Jurkat, Clone E6-1 (cell line): Measurements from ENCODE around the gene PEPD.

Experiments
- DNase-seq: peaks from one replicate; pipeline ENCODE4 v3.0.0-alpha.2; 2011; ENCODE audit warnings: low read depth, low spot score
- H3K4me3 ChIP-seq: 2 replicates; pipeline ENCODE4 v1.5.1; 2011; ENCODE audit warnings: mild to moderate bottlenecking, low read length, control low read depth, moderate library complexity

Gene PEPD

DNA sequence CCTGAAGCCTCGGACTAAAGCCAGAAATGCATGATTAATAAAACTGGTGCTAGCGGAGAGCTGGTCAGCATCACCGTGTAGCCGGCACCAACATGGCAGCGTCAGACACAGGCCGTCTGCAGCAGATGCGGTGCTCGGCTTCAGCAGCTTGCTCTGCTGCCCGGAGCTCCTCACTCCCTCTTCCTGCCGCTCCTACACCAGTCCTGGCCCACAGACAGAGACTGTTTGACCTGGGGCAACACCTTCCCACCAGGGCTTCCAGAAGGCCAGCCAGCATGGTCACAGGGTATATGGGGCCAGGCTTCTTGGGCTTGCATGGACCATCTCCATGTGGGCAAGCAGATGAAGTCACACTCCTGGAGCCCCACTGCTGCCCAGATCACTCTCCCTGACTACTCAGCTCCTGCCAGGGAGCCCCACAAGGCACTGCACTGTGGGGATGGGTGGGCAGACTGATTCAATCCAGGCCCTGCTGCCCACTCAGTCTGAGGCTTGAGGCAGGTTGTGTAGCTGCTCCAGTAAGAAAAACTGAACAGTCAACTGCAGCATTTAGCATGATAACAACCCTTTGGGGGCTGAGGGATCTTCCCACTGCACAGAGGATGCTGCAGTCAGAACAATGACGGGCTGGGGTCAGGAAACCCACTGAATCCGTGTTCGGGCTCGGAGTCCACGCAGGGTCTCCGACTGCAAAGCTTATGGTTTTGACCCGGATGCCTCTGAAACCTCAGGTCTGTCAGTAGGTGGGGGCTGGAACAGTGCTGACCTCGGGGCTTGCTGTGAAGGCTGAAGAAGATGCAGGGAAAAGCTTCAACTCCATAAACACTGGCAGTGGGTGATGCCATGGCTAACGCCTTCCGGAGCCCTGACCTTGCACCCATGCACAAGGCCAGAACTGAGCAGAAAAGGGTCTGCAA is 102.5 kb downstream of the PEPD start:
- H3K4me3 ChIP-seq = no peak overlapping the region
- no peak for DNase-seq

DNA sequence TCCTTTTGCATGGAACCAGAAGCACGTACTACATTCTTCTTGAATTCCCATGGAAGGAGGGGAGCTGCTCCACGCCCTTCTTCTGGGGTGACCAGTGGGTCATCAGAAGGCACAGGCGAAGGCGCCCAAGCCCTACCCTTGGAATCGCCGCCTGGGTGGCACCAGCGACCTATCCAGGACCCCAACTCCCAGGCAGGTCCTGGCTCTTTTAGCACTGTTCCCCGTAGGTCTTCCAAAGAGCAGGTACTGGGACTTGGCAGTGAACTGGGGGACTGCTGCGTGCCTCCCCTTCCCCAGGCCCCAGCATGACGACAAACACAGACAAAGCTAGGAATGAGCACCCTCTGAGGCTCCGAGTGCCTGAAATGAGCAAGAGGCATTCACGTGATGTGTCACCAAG is 103.1 kb downstream of the PEPD start:
- H3K4me3 ChIP-seq = no peak overlapping the region
- no peak for DNase-seq

DNA sequence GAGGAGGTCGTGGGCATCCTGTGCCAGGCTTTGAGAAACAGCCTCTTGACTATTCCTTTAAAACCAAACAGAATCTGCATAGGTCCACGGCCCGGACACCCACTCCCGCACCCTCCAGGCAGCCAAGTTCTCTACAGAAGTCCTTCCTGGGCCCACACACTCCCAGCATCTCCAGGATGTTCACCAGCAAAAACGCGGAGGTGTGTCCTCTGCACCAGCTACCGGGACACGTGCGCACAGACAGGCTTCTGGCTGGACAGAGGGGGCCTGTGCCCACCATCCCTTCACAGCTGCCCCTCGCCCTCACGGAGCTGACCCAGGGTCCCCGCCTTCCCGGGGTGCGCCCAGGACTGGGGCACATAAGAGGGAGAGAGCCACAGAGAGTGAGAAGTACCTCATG is 103.8 kb downstream of the PEPD start:
- no peak for DNase-seq
- no peak overlapping the region for H3K4me3 ChIP-seq

DNA sequence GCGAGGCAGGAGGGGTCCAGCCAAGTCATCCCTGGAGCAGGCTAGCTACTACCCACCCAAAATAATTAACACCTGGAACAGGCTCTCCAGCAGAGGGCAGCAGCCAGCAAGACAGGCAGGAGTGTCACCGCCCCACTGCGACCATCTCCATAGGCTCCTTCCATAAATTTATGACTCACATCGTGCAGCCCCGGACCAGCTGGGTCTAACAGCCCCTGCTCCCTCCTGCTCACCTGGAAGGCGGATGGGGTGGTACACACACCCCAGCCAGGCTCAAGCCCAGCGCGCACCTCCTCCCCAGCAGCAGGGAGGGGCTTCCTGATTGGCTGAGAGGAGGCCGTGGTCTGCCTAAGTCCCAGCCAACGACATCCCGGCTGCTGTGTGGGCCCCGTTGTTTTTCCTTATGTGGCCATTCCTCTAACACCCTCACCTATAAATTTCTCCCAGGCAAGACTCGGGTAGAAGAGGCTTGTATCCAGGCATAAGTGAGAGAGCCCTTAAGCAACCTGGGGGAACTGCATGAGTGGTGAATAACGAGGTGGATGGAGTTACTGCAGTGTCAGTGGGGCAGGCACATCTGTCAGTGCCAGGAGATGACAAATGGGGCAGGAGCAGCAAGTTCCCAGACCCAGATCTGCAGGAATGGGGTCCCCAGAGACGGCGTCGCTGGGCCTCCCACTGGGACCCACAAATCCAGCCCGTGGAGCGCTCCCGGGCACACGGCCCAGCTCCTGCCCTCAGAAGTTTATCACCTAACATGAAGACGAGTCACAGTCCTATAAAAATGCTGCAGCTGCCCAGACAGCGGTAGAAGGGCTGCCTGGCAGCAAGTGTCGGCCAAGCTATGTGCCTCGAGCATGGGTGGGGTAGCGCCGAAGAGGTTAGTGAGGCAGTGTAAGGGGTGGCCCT is 105.0 kb downstream of the PEPD start:
- H3K4me3 ChIP-seq = peak overlapping the region; percentile 15
- DNase-seq = peak; percentile 43

DNA sequence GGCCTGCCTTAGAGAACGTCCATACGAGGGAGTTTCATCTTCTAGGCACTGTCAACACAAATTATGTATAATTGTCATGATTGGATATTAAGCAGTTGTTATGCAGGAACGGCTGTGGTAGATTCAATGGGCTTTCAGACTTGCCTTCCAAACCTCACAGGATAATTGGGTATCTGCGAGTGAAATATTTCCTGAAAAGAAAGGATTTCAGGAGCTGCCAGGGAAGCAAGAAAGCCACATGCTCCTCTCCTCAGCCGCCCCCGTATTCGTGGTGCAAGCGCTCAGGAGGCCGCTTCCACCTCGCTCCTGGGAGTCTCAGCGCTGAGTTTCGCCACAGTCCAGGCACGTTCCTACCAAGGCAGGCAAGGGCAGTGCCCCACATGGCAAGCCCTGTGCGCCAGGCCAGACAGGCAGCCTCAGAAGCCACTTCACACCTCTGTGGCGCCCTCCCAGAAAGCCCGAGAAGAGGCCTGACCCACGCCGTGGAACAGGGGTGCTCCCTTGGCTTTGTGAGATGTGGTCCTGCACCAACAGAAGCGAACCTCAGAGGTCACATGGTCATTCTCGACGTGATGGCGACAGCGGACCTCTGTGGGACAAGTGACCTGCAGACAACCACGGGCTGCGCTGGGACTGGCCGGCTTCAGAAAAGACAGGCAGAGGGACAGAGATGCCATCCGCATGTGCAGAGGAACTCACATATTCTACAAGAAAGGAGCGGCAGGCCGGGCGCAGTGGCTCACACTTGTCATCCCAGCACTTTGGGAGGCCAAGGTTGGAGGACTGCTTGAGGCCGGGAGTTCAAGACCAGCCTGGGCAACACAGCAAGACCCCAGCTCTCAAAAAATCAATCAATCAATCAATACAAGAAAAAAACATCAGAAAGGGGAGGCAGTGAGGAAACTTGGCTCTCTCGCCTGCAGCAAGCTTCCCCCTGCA is 106.7 kb downstream of the PEPD start:
- no peak overlapping the region for H3K4me3 ChIP-seq
- DNase-seq = no peak

DNA sequence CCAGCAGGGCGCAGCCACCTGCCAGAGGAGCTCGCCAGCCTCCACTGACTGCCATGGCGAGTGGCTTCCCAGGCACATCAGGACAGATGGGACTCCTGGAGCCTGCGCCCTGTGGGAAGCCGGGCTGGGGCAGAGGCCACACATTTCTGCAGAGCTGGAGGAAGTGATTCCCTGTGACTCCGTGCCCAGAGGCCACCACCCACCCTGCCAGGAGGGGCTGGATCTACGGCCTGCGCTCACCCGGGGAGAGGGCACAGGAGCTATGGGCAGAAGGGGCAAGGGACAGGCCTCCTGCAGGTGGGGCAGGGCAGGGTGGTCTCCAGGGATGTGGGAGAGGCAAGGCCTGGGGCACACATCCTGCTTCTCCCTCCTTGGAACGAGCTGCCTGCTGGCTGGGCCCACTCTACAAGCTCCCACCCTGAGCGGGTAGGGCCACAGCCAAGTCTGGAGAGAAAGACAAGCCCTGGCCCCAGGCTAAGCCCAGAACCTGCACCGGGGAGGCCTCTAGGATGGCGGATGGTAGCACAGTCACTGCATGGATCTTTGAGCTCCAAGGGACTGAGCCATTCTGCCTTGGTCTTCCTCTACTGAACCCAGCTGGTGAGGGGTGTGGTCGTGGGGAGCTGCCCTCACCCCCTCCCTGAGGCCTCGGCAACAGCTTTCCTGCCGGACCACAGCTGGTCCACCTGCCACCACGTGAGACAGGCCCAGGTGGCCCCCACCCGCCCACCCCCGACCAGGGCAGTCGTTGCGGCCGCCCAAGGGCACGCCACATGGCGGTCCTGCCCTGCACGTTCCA is 107.5 kb downstream of the PEPD start:
- H3K4me3 ChIP-seq = no peak overlapping the region
- no peak for DNase-seq

DNA sequence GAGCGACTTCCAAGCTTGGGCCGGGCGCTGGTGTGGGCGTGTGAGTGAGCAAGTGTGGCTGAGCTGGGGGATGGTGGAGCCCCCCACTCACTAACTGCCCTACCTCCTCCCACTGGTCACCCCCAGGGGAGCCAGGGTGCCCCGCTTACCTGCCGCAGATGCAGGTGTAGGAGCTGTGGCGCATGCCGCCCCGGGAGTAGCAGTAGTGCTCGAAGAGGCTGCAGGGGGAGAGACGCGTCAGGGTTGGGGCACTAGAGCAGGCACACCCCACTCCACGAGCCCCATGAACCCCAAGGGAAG is 108.2 kb downstream of the PEPD start:
- DNase-seq = no peak
- no peak overlapping the region for H3K4me3 ChIP-seq

DNA sequence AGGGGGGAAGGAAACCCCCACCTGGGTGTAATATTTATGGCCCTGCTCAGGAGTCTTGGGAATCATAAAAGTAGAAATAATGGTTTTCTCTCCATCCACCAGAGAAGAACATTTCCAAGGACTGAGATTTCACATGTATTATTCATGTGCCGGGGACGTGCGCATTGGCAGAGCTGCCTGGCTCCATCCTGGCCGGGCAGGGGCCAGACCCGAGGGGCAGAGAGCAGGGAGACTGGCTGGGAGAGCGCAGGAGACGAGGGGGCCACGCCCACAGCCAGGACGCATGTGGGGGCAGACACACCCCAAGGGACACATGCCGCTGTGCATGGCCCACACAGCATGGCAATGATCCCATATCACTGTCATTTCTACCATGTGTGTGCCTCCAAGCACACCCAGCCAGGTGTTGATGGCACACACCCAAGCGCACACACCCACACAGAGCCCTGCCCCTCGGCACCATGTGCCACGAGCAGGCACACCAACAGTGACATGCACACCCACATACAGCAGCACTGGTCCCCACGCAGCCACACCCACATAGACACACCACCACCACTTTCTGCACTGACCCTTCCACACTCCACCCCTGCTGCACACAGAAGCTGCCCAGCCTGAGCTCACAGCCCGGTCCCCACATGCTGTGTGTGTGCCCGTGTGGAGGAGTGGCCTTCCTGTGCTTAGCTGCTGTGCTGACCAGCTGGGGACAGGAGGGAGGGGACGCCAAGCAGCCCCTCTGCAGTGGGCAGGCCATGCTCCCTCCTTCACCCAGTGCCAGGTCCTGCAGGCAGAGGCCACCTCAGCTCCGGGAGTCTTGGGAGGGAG is 108.8 kb downstream of the PEPD start:
- DNase-seq = no peak
- H3K4me3 ChIP-seq = no peak overlapping the region

DNA sequence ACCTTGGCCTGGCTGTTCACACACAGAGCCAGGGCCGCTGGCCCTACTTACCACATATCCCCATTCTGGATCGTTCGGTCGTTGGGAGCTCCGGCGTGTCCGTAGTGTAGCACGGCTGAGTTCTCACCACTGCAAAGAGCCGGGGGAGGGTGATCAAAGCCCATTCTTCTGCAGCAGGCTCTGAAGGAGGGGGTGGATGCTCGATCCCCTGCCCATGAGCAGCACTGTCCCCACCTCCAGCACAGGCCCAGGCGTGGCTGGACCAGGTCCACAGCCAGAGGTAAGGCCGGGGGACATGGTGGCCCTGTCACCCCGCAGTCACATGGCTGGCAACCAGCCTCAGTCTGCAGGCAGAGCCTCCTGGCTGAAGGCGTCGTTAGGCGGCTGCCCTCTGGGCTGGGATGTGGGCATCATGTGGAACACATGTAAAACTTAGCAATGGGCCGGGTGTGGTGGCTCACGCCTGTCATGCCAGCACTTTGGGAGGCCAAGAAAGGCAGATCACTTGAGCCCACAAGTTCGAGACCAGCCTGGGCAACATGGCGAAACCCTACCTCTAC is 109.9 kb downstream of the PEPD start:
- DNase-seq = no peak
- H3K4me3 ChIP-seq = no peak overlapping the region

DNA sequence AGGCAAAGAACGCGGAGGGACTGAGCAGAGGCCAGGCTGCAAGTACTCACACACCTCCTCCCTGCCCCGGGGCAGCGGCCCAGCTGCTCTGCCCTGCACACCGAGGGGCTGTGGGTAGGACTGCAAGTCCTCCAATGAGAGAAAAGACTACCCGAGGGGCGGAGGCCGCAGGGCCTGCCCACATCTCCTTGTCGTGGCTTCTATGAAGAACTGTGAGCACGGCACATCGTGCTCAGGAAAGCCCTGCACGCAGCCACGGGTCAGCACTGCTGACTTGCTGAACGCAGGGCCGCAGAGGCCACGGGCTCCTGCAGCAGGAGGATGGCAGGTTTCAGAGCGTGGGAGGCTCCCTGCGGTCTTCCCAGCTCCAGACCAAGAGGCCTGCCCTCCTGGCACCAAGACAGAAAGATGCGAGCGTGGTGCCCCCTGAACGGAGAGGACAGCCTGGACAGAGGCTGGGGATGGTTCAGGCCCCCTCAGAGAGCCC is 110.6 kb downstream of the PEPD start:
- no peak for DNase-seq
- no peak overlapping the region for H3K4me3 ChIP-seq

DNA sequence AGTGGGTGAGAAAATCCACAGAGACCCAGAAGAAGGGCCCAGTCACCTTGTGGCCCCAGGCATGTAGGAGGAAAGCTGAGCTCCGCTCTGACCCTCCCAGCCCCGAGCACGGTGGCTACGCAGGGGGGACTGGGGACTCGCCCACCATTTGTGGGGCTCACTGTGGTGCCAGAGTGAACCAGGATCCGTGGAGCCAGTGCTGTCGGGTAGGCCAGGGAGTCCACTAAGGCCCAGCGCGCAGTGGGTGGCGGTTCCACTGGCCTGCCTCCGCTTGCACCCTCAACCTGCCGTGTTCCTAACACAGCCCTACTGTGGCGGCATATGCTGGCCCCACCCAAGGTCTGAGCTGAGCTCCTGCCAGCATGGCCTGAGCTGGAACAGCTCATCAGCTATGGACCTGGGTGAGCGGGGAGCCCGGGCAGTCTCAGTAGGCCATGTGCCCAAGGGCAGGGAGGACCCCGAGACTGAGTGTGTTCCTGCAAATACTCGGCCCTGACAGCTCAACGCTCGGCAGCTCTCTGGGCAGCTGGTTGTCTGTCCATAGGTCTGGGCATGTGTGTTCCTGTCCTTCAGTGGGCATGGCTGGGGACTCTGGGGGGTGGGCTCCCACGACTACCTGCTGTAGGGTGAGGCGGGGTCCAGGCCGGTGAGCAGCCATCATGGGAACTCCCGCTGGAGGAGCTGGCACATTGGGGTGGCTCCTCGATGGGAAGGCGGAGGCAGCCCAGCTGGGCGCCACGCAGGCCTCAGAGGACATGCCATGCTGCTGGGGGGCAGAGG is 111.5 kb downstream of the PEPD start:
- no peak for DNase-seq
- H3K4me3 ChIP-seq = no peak overlapping the region

DNA sequence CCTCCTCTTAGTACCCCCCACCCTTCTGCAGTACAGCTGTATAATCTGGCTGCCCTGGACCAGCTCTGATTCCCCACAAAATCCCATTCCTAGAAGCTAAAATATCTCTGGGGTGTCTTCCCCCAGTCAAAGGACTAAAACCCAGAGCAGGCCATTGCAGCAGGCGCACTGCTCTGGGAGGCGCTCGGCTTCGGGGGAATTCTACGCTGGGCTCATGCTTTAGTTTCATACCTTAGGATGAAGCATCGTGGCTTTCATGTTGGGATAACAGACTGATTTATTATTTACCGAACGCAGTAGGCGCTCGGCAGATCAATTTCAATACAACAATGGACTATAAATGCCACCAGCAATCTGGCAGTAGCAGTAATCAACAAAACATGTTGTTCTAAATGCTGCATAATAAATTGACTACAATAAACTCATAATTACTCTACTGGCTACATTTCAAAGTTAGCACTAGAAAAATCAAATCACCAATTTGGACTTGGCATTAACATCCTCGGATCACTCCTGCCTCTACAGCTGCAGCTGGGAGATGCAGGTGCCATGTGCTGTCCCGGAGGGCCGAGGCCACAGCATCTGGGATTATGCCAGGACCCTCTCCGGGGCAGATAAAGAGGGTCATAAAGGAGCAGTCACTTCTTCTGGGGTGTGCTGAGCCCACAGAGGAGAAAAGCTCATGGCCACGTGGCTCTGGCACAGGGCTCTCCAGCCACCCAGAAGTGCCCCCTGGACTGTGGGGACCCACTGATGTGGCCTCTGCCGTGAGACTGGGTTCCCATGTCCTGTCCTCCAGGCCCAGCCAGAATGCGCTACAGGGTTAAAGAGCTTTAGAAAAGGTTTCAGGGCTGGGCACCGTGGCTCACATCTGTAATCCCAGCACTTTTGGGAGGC is 112.8 kb downstream of the PEPD start:
- no peak for DNase-seq
- H3K4me3 ChIP-seq = no peak overlapping the region

DNA sequence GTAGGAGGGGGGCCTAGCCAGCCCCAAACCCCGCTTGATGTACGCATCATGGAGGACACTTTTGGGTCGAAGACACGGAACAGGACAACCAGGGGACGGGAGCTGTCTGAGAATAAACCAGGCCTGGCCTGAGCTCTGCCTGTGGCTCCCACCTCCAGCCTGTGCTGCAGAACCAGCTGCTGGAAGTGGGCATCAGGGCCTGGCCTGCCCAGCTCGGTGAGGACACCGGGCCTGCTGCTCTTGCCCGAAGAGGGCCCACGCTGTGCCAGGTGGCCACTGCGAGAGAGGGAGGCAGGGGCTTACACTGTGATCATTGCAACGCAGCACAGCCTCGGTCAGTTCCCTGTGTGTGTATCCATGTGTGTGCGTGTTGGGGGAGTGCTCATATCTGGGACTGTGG is 113.5 kb downstream of the PEPD start:
- DNase-seq = no peak
- no peak overlapping the region for H3K4me3 ChIP-seq

DNA sequence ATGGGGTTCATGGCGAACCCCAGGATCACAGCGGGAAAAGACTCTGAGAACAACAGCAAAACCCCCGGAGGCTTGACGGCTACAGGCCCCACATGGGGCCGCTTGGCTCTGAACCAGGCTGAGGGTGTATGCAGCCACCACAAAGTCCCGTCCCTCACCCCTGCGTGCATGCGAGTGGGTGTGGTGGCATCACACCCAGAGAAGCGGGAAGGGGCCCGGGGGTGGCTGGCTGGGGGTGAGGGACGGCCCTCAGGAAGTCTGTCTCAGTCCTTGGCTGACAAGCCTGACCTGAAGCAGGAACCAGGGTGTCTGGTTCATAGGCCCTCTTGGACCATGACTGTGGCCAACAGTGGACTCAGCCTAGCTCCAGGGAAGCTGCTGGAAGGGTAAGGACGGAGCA is 113.9 kb downstream of the PEPD start:
- DNase-seq = no peak
- no peak overlapping the region for H3K4me3 ChIP-seq

DNA sequence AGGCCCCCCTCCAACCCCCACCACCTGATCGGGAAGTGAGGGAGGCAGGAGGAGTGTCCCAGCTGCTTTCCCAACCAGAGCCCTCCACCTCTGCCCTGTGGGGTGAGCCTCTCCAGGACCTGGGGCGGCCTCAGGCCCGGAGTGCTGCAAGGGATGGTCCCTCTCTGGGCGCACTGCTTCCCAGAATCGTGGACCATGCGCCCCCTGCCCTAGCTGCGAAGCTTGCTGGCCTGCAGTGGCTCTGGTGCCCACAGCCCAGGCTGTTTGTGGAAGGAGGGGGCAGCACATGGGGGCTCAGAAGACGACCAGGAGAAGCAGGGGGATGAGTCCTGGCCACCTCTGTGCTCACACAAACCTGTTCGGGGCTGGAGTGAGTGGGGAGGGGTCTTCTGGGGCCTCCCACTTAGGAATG is 114.4 kb downstream of the PEPD start:
- H3K4me3 ChIP-seq = no peak overlapping the region
- DNase-seq = no peak
